Activated T-cell treated with anti-CD3 and anti-CD28 coated beads for 24 hours (primary cell): ENCODE results near the gene DAPP1.

Experiments
- DNase-seq: peaks from one replicate; pipeline ENCODE4 v3.0.0-alpha.2; 2020; ENCODE audit warnings: low read depth

DAPP1 gene

GRCh38 chr4:99915449-99915848 is 98.8 kb downstream of the DAPP1 start:
- DNase-seq: no peak

DNA sequence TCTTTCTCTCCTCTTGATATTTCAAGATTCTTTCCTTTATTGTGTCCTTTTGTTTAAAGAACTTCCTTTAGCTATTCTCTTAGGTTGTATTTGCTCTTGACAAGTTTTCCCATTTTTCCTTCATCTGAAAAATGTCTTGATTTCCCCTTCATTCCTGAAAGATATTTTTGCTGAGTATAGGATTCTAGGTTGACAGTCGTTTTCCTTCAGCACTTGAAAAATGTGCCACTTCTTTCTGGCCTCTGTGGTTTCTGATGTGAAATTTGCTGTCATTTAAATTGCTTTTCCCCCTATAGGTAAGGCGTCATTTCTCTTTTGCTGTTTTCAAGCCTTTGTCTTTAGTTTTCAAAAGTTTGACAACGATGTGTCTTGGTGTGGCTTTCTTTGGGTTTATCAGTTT is 100.9 kb downstream of the DAPP1 start:
- DNase-seq: no peak

DNA sequence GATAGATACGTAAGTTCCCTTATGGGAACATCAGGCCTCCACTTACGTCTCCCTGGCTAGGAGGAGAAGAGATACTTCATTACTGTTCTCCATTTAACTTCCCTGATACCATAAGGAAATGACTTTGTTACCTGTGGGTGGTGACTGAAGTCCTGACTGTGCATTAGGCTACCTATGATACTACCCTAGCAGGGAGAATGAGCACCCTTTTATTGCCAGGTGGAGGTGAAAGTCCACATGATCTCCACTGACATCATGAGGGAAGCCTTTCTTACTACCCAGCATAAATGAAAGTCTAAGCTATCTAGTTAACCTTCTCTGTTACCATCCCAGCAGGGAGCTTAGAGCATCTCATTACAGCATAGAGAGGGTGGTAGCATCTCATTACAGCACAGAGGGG is 102.0 kb downstream of the DAPP1 start:
- no peak for DNase-seq
